Upper lobe of left lung (tissue), 4 donors: ENCODE results near the gene EXD3.

ENCODE experiments used
- POLR2A ChIP-seq, 4 donors: fragments of 450-650 bp; IDR thresholded peaks; one replicate each; pipeline ENCODE4 v1.5.1; 2016 to 2017; ENCODE audit warnings: antibody characterized with exemption in 4 of 4, mild to moderate bottlenecking in 2 of 4
- TF ChIP-seq, protein P1 (sequence below), 6 experiments: fragments of 450-650 bp in 4 of 6; fragments of 200-600 bp in 2 of 6; sonication (generic) in 2 of 6; IDR thresholded peaks; one replicate each; pipeline ENCODE4 v1.5.1; 2016 to 2019; ENCODE audit warnings: antibody characterized with exemption in 6 of 6

DNA sequence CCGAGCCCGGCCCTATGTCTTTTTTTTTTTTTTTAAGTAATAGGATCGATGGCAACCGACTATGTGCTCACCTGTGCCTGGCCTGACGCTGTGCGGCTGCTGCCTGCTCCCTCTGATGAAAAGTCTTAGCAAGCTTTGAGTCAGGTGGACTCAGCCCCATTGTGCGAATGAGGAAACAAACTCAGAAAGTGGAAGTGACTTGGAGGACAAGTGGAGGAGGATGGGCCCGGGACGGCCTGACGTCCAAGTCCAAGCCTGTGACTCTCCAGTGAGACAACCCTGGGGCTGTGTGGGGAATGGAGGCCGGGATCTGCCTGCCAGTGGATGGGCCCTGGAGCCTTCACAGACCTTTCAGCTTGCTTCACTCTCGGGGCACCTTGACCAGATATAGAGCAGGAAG is 57.9 kb downstream of the EXD3 start:
- TF ChIP-seq, protein P1, sequence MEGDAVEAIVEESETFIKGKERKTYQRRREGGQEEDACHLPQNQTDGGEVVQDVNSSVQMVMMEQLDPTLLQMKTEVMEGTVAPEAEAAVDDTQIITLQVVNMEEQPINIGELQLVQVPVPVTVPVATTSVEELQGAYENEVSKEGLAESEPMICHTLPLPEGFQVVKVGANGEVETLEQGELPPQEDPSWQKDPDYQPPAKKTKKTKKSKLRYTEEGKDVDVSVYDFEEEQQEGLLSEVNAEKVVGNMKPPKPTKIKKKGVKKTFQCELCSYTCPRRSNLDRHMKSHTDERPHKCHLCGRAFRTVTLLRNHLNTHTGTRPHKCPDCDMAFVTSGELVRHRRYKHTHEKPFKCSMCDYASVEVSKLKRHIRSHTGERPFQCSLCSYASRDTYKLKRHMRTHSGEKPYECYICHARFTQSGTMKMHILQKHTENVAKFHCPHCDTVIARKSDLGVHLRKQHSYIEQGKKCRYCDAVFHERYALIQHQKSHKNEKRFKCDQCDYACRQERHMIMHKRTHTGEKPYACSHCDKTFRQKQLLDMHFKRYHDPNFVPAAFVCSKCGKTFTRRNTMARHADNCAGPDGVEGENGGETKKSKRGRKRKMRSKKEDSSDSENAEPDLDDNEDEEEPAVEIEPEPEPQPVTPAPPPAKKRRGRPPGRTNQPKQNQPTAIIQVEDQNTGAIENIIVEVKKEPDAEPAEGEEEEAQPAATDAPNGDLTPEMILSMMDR (IDR thresholded peaks at IDR 0.05), result no peak
- no peak for TF ChIP-seq POLR2A (IDR thresholded peaks at IDR 0.05)
